Measurements from ENCODE around the gene ANTXR1.

ANTXR1 gene

DNA sequence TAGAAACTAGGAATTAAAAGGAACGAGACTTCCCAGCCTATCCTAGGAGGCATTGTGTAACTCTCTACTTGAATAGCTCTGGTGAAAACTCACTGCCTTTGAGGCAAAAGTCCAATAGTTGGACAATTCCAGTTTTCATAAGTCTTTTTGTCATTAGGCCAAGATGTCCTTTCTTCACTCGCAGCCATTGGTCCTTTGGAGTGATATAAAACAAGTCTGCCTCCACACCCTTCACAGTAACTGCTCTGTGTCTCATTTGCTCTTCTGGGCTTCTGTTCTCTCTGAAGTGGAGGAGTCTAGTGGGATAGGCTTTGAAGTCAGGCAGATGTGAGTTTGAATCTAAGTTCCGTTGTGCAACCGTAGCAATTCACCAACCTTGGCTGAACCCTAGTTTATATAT, 28.2 kb downstream of the ANTXR1 start:
- ATAC-seq: no peak
- TF ChIP-seq ZNF70 (CRISPR knock-in tag; IDR thresholded peaks at IDR 0.05) (no peak), ZFP30 (CRISPR knock-in tag; IDR thresholded peaks at IDR 0.05) (no peak), POU6F1 (CRISPR knock-in tag; IDR thresholded peaks at IDR 0.05; ENCODE audit: borderline replicate concordance, low read depth) (no peak), PATZ1 (CRISPR knock-in tag; IDR thresholded peaks at IDR 0.05; ENCODE audit: borderline replicate concordance) (no peak), ARNTL (CRISPR knock-in tag; IDR thresholded peaks at IDR 0.05; ENCODE audit: borderline replicate concordance, low read depth) (no peak), TCF4 (CRISPR knock-in tag; IDR thresholded peaks at IDR 0.05; ENCODE audit: borderline replicate concordance) (no peak), ZFP3 (CRISPR knock-in tag; IDR thresholded peaks at IDR 0.05) (no peak), TOX (CRISPR knock-in tag; IDR thresholded peaks at IDR 0.05; ENCODE audit: borderline replicate concordance) (no peak), BACH2 (CRISPR knock-in tag; IDR thresholded peaks at IDR 0.05; ENCODE audit: borderline replicate concordance) (no peak), ZC3H10 (CRISPR knock-in tag; IDR thresholded peaks at IDR 0.05) (no peak)

GRCh38 chr2:69043736-69044400, 30.9 kb downstream of the ANTXR1 start:
- ATAC-seq: no peak
- TF ChIP-seq TSHZ2 (CRISPR knock-in tag; IDR thresholded peaks at IDR 0.05) (no peak), ARNTL (CRISPR knock-in tag; IDR thresholded peaks at IDR 0.05; ENCODE audit: borderline replicate concordance, low read depth) (no peak), CSRNP3 (CRISPR knock-in tag; IDR thresholded peaks at IDR 0.05) (no peak), TCF4 (CRISPR knock-in tag; IDR thresholded peaks at IDR 0.05; ENCODE audit: borderline replicate concordance) (no peak), ZNF565 (CRISPR knock-in tag; conservative IDR thresholded peaks at IDR 0.05; ENCODE audit: low read depth) (no peak), ZFP30 (CRISPR knock-in tag; IDR thresholded peaks at IDR 0.05) (no peak), GLIS3 (CRISPR knock-in tag; IDR thresholded peaks at IDR 0.05) (no peak), PATZ1 (CRISPR knock-in tag; IDR thresholded peaks at IDR 0.05; ENCODE audit: borderline replicate concordance) (no peak), ESRRG (CRISPR knock-in tag; IDR thresholded peaks at IDR 0.05) (no peak), TOX (CRISPR knock-in tag; IDR thresholded peaks at IDR 0.05; ENCODE audit: borderline replicate concordance) (no peak), CREB5 (CRISPR knock-in tag; IDR thresholded peaks at IDR 0.05; ENCODE audit: low read depth) (no peak), ZNF70 (CRISPR knock-in tag; IDR thresholded peaks at IDR 0.05) (no peak), CSDC2 (CRISPR knock-in tag; IDR thresholded peaks at IDR 0.05) (no peak), SNAI2 (CRISPR knock-in tag; IDR thresholded peaks at IDR 0.05) (no peak), RARB (CRISPR knock-in tag; IDR thresholded peaks at IDR 0.05) (no peak), PPARA (CRISPR knock-in tag; IDR thresholded peaks at IDR 0.05; ENCODE audit: borderline replicate concordance) (no peak), ZC3H10 (CRISPR knock-in tag; IDR thresholded peaks at IDR 0.05) (no peak), ISL1 (CRISPR knock-in tag; IDR thresholded peaks at IDR 0.05) (no peak)
